Right lobe of liver (tissue), 6 donors: ENCODE data around the gene NKAIN1. TPM values are rescaled to one million over a fixed set of nuclear protein-coding genes. Genes with fewer than 3 reads are reported as not detected.

ENCODE experiments used
- ATAC-seq, 4 donors: fragments of 200-7000 bp; cut with Tn5 transposase; one replicate each; pipeline ENCODE4 v1.9.1; 2020; ENCODE audit warnings: mild to moderate bottlenecking in 4 of 4, moderate library complexity in 4 of 4
- DNase-seq, 3 donors: peaks; one replicate each; pipeline ENCODE4 v3.0.0-alpha.2; 2020
- H3K27ac ChIP-seq, 3 donors: fragments of 200-600 bp; one replicate each; pipeline ENCODE4 v1.8.0; 2022
- H3K27me3 ChIP-seq, 2 donors: fragments of 200-600 bp; one replicate each; pipeline ENCODE4 v1.8.0; 2022
- H3K36me3 ChIP-seq, 4 donors: fragments of 200-600 bp; sonication (generic) in 1 of 4; one replicate each; pipeline versions ENCODE4 v1.5.1 to v1.8.0; 2017 to 2022; ENCODE audit warnings: control low read depth in 1 of 4
- H3K4me1 ChIP-seq, 4 donors: fragments of 200-600 bp; sonication (generic) in 1 of 4; one replicate each; pipeline versions ENCODE4 v1.5.1 to v1.8.0; 2017 to 2022; ENCODE audit warnings: control low read depth in 1 of 4
- H3K4me3 ChIP-seq, 3 donors: fragments of 200-600 bp; one replicate each; pipeline ENCODE4 v1.8.0; 2022
- H3K9me3 ChIP-seq, 4 donors: fragments of 200-600 bp; sonication (generic) in 1 of 4; one replicate each; pipeline versions ENCODE4 v1.5.1 to v1.8.0; 2017 to 2022; ENCODE audit warnings: control low read depth in 1 of 4
- POLR2A ChIP-seq: fragments of 450-650 bp; IDR thresholded peaks from one replicate; pipeline ENCODE4 v1.6.1; 2017; ENCODE audit warnings: antibody characterized with exemption, mild to moderate bottlenecking
- WGBS: methylation state at CpG from one replicate; pipeline ENCODE4 v1.1.6; 2018; ENCODE audit warnings: low coverage, low lambda C conversion rate; ENCODE audit not compliant: insufficient coverage; ENCODE audit errors: missing lambda C conversion rate; 5-methylcytosine and 5-hydroxymethylcytosine counted together
- intact Hi-C, 2 donors: fragments of 100-400 bp; cut with DNase I; formaldehyde crosslinking; loops; one replicate each; pipeline versions ENCODE4 v1.11.2 to v1.14.1; 2022
- total RNA-seq, 6 experiments: library from RNA; depleted of rRNA in 2 of 6; stranded (reverse); fragments of >200 nt in 2 of 6; fragmentation: NEBNext Ultra II Directional in 3 of 6; extraction: Animal tissue kit (Norgen Biotek cat#: 25700) in 3 of 6; gene quantifications; one replicate each; pipeline versions ENCODE4 v1.1.0 to v1.2.4, GENCODE V29; 2016 to 2023
- TF ChIP-seq, protein P1 (sequence below), 4 donors: fragments of 200-600 bp in 3 of 4; fragments of 450-650 bp in 1 of 4; IDR thresholded peaks; one replicate each; pipeline versions ENCODE4 v1.5.1 to v1.8.0; 2016 to 2022; ENCODE audit warnings: antibody characterized with exemption in 4 of 4, mild to moderate bottlenecking in 2 of 4
- donor health status: DM: no; HTN: yes; CAD: no.
- donor health status: DM: no; HTN: no; CAD: no.
- donor health status: DM: no; HTN: no; CAD: no.
- donor health status: DM: no; HTN: yes; CAD: no.
- donor health status: DM: no; HTN: yes; CAD: no.

The NKAIN1 gene
- total RNA-seq, 6 experiments from 2014 or later: not detected

DNA sequence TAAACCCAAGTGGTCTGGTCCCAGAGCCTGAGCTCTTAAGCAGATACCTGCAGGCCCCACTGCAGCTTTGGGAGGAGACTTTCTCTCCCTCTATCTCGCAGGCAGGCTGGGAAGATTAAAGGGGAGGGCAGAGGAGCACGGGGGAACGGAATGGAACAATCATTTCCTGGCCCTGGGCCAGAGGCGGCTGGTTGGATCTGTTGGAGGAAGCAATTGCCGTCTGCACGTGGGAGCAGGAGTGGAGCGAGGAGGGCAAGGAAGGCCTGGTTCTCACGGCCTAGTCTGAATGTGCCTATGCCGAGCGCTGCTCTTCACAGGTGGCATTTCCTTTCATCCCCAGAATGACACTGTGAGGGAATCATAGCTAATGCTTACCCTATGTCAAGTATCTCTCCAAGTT is 23.7 kb downstream of the NKAIN1 start:
- Histone ChIP-seq H3K27me3 (no peaks in the 10 kb centered on the region), H3K4me1 (no peaks in the 10 kb centered on the region), H3K27ac (no peak overlapping the region), H3K9me3 (no peaks in the 10 kb centered on the region), H3K4me3 (no peak overlapping the region), H3K36me3 (no peaks in the 10 kb centered on the region)
- intact Hi-C loops: no loop called here
- ATAC-seq (peak in 3 of 4 donors; percentile 26 to 54 (median 49)), DNase-seq (peak in 1 of 3 donors; percentile 43)
- WGBS: 38% methylated on average over 9 of the region's 10 CpGs
- TF ChIP-seq, protein P1, sequence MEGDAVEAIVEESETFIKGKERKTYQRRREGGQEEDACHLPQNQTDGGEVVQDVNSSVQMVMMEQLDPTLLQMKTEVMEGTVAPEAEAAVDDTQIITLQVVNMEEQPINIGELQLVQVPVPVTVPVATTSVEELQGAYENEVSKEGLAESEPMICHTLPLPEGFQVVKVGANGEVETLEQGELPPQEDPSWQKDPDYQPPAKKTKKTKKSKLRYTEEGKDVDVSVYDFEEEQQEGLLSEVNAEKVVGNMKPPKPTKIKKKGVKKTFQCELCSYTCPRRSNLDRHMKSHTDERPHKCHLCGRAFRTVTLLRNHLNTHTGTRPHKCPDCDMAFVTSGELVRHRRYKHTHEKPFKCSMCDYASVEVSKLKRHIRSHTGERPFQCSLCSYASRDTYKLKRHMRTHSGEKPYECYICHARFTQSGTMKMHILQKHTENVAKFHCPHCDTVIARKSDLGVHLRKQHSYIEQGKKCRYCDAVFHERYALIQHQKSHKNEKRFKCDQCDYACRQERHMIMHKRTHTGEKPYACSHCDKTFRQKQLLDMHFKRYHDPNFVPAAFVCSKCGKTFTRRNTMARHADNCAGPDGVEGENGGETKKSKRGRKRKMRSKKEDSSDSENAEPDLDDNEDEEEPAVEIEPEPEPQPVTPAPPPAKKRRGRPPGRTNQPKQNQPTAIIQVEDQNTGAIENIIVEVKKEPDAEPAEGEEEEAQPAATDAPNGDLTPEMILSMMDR (IDR thresholded peaks at IDR 0.05): no peak
- TF ChIP-seq POLR2A: no peak

DNA sequence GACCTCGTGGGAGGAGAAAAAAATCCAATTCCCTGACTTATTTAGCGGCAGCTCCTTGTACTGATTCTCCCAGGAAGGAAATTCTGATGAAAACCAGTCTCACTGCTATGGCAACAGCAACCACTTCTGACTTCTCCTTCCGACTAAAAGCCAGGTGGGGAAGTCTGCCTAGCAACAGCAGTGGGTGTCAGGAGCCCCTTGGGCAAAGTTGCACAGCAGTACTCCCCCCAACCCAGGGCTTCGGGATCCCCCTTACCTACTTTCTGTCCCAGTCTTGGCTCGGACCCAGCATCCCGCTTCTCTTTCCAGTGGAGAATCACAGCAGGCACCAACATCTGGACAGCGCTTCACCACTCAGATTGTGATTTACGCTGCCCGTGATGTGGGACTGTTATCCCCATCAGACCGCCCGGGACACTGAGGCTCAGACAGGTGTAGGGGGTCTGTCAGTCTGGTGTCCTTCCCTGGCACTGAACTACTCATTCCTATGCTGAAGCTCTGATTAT is 24.6 kb downstream of the NKAIN1 start:
- intact Hi-C loops: no loop called here
- WGBS: 49% methylated on average over 6 of the region's 11 CpGs

DNA sequence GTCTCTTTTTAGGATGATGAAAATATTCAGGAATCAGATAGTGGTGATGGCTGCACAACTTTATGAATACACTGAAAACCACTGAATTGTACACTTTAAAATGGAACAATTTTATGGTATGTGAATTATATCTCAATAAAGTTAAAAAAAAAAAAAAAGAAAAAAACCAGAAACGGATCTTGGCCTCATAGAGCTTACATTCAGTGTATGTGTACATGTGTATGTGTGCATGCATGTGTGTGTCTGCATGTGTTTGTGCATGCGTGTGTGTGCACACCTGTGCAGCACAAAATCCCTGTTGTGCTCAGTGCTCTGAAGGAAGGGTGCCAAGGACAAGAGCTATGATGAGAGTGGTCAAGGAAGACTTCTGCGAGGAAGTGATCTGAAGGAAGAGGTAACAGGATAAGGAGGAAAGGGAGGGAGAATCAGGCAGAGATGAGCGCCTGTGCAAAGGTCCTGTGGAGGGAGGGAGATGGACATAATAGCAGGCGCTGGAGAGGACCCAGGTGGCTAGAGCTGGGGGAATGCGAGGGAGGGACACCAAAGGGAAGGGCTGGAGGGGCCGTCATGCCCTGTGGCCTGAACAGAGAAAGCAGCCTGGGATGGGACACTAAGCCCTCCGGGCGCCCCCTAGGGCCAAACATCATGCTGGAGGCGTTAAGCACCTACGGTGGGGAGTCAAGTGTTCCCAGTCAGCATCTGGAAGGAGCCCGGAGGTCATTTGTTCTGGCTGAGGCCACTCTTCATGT is 25.2 kb downstream of the NKAIN1 start:
- Histone ChIP-seq H3K36me3 (no peaks in the 10 kb centered on the region), H3K27me3 (no peaks in the 10 kb centered on the region), H3K4me3 (no peak overlapping the region), H3K9me3 (no peaks in the 10 kb centered on the region), H3K27ac (no peak overlapping the region), H3K4me1 (no peaks in the 10 kb centered on the region)
- TF ChIP-seq POLR2A: no peak
- TF ChIP-seq, protein P1 (IDR thresholded peaks at IDR 0.05): no peak
- 59% methylated on average over 8 of the region's 12 CpGs for whole genome bisulfite sequencing
- ATAC-seq (no peak), DNase-seq (no peak)
- intact Hi-C loops: no loop called here

More for the DNA sequence above, 24.6 kb downstream of the NKAIN1 start:
- TF ChIP-seq, protein P1 (IDR thresholded peaks at IDR 0.05): no peak
- no peak for TF ChIP-seq POLR2A
- no peak for ATAC-seq
- no peak overlapping the region for H3K4me3 ChIP-seq
- H3K9me3 ChIP-seq: no peaks in the 10 kb centered on the region
- H3K27ac ChIP-seq: no peak overlapping the region
- H3K36me3 ChIP-seq: no peaks in the 10 kb centered on the region
- H3K27me3 ChIP-seq: no peaks in the 10 kb centered on the region
- H3K4me1 ChIP-seq: no peaks in the 10 kb centered on the region
- DNase-seq: no peak

DNA sequence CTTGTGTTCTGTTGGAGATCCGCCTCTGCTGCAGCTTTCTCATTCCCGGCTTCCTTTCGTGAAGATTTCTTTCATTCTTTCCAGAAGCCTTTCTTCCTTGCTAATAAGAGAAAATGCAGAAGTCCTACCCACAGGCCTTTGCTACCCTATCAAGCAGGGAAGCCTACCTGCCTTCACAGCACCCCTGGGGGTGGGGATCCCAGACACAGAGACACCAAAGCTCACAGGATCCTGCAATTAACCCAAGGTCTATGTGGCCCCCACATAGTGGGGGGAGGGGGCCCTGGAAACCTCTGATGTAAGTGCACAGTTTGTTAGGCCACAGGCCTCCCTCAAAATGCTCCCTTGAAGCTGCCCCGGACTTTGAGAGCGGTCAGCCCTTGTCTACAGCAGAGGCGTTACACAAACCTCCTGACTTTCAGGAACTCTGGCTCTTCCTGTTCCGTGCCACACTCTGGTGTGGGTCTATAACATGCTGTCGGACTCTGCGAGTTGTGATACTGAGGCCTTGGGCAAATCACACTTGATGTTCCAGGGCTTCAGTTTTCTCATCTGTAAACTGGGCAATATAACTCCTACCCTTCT is 31.2 kb downstream of the NKAIN1 start:
- TF ChIP-seq POLR2A: no peak
- TF ChIP-seq, protein P1 (IDR thresholded peaks at IDR 0.05): no peak
- intact Hi-C loops: no loop called here
- 58% methylated on average over 5 of the region's 9 CpGs for WGBS
- Histone ChIP-seq H3K36me3 (no peaks in the 10 kb centered on the region), H3K9me3 (no peaks in the 10 kb centered on the region), H3K4me1 (no peaks in the 10 kb centered on the region), H3K4me3 (no peak overlapping the region), H3K27me3 (no peaks in the 10 kb centered on the region), H3K27ac (no peak overlapping the region)
- DNase-seq (no peak), ATAC-seq (peak in 2 of 4 donors; percentile 13 to 17)
